Thyroid gland (tissue), 4 donors: ENCODE data around the gene HIVEP2.

Experiments
- POLR2A ChIP-seq, 2 donors: fragments of 450-650 bp; IDR thresholded peaks; one replicate each; pipeline ENCODE4 v1.6.1; 2017; ENCODE audit warnings: antibody characterized with exemption in 2 of 2, mild to moderate bottlenecking in 2 of 2, moderate library complexity in 1 of 2
- TF ChIP-seq, protein P1 (sequence below), 6 experiments: fragments of 200-600 bp in 3 of 6; fragments of 450-650 bp in 3 of 6; sonication (generic) in 3 of 6; IDR thresholded peaks; one replicate each; pipeline ENCODE4 v1.5.1; 2016 to 2019; ENCODE audit warnings: antibody characterized with exemption in 6 of 6, mild to moderate bottlenecking in 2 of 6, inconsistent platforms in 1 of 6, moderate library complexity in 1 of 6

DNA sequence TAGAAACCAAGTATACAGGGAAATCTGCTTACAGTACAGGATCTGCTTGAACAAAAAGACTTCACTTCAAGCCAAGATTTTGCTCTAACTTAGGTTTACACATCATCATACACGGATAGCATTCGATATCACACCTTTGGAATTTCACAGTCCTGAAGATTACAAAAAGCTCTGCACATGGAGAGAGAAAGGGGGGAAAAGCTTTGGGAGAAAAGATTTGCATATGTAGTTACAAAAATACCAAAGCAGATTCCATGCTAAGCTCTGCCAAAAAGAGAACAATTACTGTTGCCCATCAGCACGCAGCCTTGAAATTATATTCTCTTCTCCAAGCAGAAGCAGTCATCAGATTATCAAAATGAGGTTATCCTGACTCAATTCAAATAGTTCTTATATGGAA, 62.0 kb downstream of the HIVEP2 start:
- TF ChIP-seq, protein P1, sequence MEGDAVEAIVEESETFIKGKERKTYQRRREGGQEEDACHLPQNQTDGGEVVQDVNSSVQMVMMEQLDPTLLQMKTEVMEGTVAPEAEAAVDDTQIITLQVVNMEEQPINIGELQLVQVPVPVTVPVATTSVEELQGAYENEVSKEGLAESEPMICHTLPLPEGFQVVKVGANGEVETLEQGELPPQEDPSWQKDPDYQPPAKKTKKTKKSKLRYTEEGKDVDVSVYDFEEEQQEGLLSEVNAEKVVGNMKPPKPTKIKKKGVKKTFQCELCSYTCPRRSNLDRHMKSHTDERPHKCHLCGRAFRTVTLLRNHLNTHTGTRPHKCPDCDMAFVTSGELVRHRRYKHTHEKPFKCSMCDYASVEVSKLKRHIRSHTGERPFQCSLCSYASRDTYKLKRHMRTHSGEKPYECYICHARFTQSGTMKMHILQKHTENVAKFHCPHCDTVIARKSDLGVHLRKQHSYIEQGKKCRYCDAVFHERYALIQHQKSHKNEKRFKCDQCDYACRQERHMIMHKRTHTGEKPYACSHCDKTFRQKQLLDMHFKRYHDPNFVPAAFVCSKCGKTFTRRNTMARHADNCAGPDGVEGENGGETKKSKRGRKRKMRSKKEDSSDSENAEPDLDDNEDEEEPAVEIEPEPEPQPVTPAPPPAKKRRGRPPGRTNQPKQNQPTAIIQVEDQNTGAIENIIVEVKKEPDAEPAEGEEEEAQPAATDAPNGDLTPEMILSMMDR (IDR thresholded peaks at IDR 0.05): no peak
- TF ChIP-seq POLR2A (IDR thresholded peaks at IDR 0.05): no peak
